ENCODE data around the gene GPALPP1.

The GPALPP1 gene

GRCh38 chr13:45064889-45065288 lies 75.6 kb downstream of the GPALPP1 start:
- DNase-seq: no peak

- DNase-seq: no peak
Measured at GRCh38 chr13:45068036-45069001, 79.0 kb downstream of the GPALPP1 start.

GRCh38 chr13:45073809-45074208 lies 84.5 kb downstream of the GPALPP1 start:
- no peak for DNase-seq

- DNase-seq: no peak
Measured at GRCh38 chr13:45074721-45075120, 85.4 kb downstream of the GPALPP1 start.

GRCh38 chr13:45078003-45078402 lies 88.7 kb downstream of the GPALPP1 start:
- no peak for DNase-seq

All from stimulated activated CD4-positive, alpha-beta T cell treated with anti-CD3 and anti-CD28 coated beads, Interleukin-2, amount 100 ng/mL, for 48 hours (primary cell).